Coronary artery (tissue), 2 donors: ENCODE measurements around the gene ZNF425.
"Not testable (repeated sequence)": the region's sequence is repeated elsewhere in the genome, so short reads cannot be mapped to it uniquely, and the experiment has no call there.

ENCODE experiments used
- DNase-seq: peaks from one replicate; pipeline ENCODE4 v3.0.0-alpha.2; 2017; ENCODE audit warnings: low spot score
- H3K27ac ChIP-seq, 2 donors: fragments of 200-600 bp; sonication (generic); one replicate each; pipeline ENCODE4 v1.5.1; 2016 to 2019
- H3K4me3 ChIP-seq: fragments of 200-600 bp; sonication (generic); 2 replicates; pipeline ENCODE4 v1.5.1; 2016; ENCODE audit warnings: mild to moderate bottlenecking, moderate library complexity
- TF ChIP-seq, protein P1 (sequence below): fragments of 200-600 bp; sonication (generic); IDR thresholded peaks from one replicate; pipeline ENCODE4 v1.5.1; 2019; ENCODE audit warnings: antibody characterized with exemption

ZNF425 gene

DNA sequence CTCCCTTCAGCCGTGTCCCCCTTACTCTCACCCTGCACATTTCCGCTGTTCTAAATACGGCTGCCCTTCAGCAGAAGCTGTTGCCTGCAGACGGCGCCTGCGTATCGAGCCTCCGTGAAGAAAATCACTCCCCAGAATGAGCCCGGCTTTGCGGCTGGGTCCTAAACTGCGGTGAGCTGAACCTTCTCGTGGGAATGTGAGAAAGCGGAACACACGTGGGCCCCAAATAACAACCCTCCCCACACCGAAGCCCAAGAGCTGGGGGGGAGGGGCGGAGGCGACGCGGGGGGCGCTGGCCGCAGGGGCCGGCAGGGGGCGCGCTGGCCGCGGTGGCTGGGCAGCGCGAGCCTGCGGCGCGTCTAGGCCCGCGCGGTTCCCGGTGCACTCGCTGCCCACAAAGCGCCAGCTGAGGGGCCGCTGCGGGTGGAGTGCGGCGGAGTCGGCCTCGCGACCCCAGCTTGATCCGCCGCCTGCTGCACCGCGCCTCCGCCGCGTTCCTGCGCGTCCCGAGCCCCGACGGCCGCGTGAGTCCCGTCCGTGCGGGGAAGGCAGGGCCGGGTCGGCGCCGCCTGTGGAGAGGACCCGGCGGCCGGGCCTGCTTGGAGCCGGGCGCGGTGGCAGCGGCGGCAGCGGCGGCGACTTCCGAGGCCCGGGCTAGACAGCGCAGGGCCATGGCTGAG is 21.1 kb upstream of the ZNF425 start, which contains the start of gene ZNF398:
ZNF398 (plus strand) TSS at position 382 of the 680 bp plus-strand sequence; CDS start at position 672, 290 bp downstream.
- Histone ChIP-seq H3K4me3 (peak within 1 kb of the TSS; percentile 85), H3K27ac (peak within 1 kb of the TSS; percentile 67 to 89)
- peak; percentile 81 for DNase-seq
- TF ChIP-seq, protein P1, sequence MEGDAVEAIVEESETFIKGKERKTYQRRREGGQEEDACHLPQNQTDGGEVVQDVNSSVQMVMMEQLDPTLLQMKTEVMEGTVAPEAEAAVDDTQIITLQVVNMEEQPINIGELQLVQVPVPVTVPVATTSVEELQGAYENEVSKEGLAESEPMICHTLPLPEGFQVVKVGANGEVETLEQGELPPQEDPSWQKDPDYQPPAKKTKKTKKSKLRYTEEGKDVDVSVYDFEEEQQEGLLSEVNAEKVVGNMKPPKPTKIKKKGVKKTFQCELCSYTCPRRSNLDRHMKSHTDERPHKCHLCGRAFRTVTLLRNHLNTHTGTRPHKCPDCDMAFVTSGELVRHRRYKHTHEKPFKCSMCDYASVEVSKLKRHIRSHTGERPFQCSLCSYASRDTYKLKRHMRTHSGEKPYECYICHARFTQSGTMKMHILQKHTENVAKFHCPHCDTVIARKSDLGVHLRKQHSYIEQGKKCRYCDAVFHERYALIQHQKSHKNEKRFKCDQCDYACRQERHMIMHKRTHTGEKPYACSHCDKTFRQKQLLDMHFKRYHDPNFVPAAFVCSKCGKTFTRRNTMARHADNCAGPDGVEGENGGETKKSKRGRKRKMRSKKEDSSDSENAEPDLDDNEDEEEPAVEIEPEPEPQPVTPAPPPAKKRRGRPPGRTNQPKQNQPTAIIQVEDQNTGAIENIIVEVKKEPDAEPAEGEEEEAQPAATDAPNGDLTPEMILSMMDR = peak; percentile 82

DNA sequence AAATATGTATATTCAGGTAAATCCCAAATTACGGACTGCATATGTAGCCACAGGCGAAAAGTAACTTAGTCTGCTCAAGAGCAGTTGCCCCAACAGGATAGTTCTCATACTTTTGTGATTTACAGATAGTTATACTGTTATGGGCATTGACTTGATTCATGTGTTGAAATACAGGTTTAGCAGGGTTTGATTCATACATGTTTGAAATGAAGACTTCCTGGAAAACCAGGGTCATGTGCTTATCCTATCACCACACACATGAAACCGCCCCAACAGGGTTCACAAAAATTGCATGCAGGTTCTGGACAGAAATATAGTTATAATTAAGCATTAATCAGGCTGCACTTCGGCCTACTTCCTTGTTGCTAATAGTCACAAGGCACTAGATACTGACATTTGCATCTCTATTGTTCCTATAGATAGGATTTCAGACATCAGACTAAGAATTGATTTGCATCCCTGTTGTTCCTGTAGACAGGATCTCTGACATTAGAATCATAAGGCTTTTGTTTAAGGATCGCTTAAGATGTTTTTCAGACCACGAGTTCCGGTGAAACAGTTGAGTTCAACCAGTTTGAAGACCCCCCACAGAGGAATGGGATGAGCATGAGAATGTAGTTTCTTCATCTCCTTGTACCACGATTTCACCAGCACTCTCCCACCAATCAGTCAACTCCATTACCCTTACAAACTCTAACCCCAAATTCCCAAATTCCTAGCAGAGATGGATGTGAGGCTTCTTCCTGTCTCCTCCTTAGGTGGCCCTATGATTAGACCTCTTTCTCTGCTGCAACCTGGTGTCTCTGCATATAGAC is 19.1 kb upstream of the ZNF425 start:
- no peak for DNase-seq
- TF ChIP-seq, protein P1 = no peak
- H3K27ac ChIP-seq = no peak overlapping the region
- H3K4me3 ChIP-seq = no peak overlapping the region

DNA sequence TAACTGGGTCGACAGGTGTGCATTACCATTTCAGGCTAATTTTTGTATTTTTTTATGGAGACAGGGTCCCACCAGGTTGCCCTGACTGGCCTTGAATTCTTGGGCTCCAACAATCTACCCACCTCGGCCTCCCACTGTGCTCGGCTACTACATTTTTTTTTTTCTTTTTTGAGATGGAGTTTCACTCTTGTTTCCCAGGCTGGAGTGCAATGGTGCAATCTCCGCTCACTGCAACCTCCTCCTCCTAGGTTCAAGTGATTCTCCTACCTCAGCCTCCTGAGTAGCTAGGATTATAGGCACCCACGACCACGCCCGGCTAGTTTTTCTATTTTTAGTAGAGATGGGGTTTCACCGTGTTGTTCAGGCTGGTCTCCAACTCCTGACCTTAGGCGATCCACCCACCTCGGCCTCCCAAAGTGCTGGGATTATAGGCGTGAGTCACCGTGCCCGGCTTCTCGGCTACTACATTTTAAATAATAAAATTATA is 18.4 kb upstream of the ZNF425 start:
- DNase-seq, H3K27ac ChIP-seq, H3K4me3 ChIP-seq: not testable (repeated sequence)

DNA sequence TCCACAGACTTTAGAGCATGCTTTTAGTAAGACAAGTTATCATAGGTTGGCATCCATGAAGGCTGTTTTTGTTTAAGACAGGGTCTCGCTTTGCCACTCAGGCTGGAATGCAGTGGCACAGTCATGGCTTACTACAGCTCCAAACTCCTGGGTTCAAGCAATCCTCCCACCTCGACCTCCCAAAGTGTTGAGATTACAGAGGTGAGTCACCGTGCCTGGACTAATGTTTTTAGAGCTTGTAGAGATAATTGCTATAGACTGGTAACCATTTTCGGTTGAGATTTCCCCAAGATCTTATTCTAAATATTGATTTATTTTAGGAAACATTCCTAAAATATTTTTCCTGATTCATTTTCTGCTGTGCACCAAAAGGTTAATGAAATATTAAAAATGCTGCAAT is 15.8 kb upstream of the ZNF425 start:
- no peak for DNase-seq
- Histone ChIP-seq H3K27ac (no peak overlapping the region), H3K4me3 (no peak overlapping the region)
- TF ChIP-seq, protein P1 = no peak

DNA sequence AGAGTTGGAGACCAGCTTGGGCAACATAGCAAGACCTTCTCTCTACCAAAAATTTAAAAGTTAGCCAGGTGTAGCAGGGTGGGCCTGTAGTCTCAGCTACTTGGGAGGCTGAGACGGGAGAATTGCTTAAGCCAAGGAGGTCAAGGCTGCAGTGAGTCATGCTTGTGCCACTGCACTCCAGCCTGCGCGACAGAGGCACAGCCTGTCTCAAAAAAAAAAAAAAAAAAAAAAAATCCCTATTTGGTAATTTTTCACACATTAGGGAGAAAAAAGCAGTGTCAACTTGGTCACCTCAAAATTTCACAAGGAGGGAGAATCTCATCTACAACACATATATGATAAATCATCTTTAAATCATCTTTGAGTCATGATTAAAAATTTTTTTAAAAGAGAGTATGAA is 14.7 kb upstream of the ZNF425 start:
- no peak for DNase-seq
- no peak overlapping the region for H3K4me3 ChIP-seq
- H3K27ac ChIP-seq = no peak overlapping the region
- TF ChIP-seq, protein P1 = no peak

DNA sequence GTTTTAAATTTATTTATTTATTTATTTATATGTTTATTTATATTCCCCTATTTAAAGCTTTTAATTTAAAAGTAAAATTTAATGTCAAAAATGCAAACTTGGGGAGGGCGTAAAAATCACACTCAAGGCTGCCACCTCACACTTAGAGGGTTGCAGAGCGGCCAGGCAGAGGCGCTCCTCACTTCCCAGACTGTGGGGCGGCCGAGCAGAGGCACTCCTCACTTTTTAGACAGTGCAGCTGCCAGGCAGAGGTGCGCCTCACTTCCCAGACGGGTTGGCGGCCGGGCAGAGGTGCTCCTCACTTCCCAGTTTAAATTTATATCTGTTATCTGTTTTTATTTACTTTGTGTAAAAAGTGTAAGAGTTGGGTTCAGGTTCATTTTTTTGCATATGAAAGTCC is 10.0 kb upstream of the ZNF425 start:
- no peak overlapping the region for H3K4me3 ChIP-seq
- TF ChIP-seq, protein P1 = no peak
- DNase-seq = no peak

DNA sequence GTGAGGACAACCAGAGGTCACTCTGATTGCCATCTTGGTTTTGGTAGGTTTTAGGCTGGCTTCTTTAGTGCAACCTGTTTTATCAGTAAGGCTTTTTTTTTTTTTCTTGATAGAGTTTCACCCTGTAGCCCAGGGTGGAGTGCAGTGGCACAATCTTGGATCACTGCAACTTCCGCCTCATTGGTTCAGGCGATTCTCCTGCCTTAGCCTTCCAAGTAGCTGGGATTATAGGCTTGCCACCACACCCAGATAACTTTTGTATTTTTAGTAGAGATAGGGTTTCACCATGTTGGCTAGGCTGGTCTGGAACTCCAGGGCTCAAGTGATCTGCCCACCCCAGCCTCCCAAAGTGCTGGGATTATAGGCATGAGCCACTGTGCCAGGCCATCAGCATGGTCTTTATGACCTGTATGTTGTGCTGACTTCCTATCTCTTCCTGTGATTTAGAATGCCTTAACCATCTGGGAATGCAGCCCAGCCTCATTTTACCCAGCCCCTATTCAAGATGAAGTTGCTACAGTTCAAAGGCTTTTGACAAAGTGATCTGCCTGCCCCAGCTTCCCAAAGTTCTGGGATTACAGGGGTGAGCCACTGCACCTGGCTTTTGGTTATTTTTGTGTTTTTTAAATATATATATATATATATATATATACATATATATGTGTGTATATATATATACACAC is 7.0 kb upstream of the ZNF425 start:
- no peak for DNase-seq
- Histone ChIP-seq H3K27ac (no peak overlapping the region), H3K4me3 (no peak overlapping the region)
- TF ChIP-seq, protein P1 = no peak

More for the DNA sequence above, 10.0 kb upstream of the ZNF425 start:
- no peak overlapping the region for H3K27ac ChIP-seq
